ENCODE measurements around the gene ZNF77.

ZNF77 gene

GRCh38 chr19:2944775-2945574 lies at the start of gene ZNF77 (continued):
- TF ChIP-seq REST (tag by site-specific recombination; IDR thresholded peaks at IDR 0.05) (peak; percentile 43; the same call in 1 of the 2 replicates), ZNF10 (tag by site-specific recombination; IDR thresholded peaks at IDR 0.05) (no peak)

GRCh38 chr19:2993579-2993978 lies 48.8 kb upstream of the ZNF77 start:
- TF ChIP-seq ZNF202 (tag by site-specific recombination; IDR thresholded peaks at IDR 0.05; ENCODE audit: borderline replicate concordance) (no peak), ZNF10 (tag by site-specific recombination; IDR thresholded peaks at IDR 0.05) (no peak)
- no peaks in the 10 kb centered on the region for H3K36me3 ChIP-seq (ENCODE audit: control insufficient read depth in 2 of 2, insufficient read depth in 1 of 2, low read length in 2 of 2)
- no peaks in the 10 kb centered on the region for H3K9me3 ChIP-seq (ENCODE audit: control insufficient read depth, insufficient read depth, low read depth, low read length)
- H3K27ac ChIP-seq (ENCODE audit: extremely low read depth, low read depth, low read length): no peak overlapping the region
- no peaks in the 10 kb centered on the region for H3K4me1 ChIP-seq (ENCODE audit: control insufficient read depth, insufficient read depth, low read length)
- POLR2A ChIA-PET: no interaction called here
- CTCF ChIA-PET: no interaction called here
- no peak overlapping the region for H3K4me3 ChIP-seq (ENCODE audit: low read depth, low read length)

- Histone ChIP-seq H3K27ac (ENCODE audit: extremely low read depth, low read depth, low read length) (no peak overlapping the region), H3K4me1 (ENCODE audit: control insufficient read depth, insufficient read depth, low read length) (no peaks in the 10 kb centered on the region), H3K4me3 (ENCODE audit: low read depth, low read length) (no peak overlapping the region), H3K9me3 (ENCODE audit: control insufficient read depth, insufficient read depth, low read depth, low read length) (no peaks in the 10 kb centered on the region), H3K36me3 (ENCODE audit: control insufficient read depth in 2 of 2, insufficient read depth in 1 of 2, low read length in 2 of 2) (no peaks in the 10 kb centered on the region)
- ChIA-PET CTCF (interaction anchor here (0.5 to 0.7 kb wide), 3 partner anchors 38 to 244 kb away, joined by 3 read pairs; no protein-coding TSS in a partner anchor), POLR2A (no interaction called here)
- no peak for TF ChIP-seq ZNF37A (tag by site-specific recombination; IDR thresholded peaks at IDR 0.05)
- no peak for TF ChIP-seq ZNF530 (tag by site-specific recombination; IDR thresholded peaks at IDR 0.05; ENCODE audit: low read depth)
- TF ChIP-seq ZNF629 (tag by site-specific recombination; IDR thresholded peaks at IDR 0.05): no peak
- TF ChIP-seq IKZF3 (tag by site-specific recombination; IDR thresholded peaks at IDR 0.05): no peak
- no peak for TF ChIP-seq ZNF596 (tag by site-specific recombination; IDR thresholded peaks at IDR 0.05)
- no peak for TF ChIP-seq ZSCAN18 (tag by site-specific recombination; IDR thresholded peaks at IDR 0.05)
- no peak for TF ChIP-seq ATF2 (tag by site-specific recombination; IDR thresholded peaks at IDR 0.05; ENCODE audit: low read depth)
- TF ChIP-seq ZNF423 (tag by site-specific recombination; IDR thresholded peaks at IDR 0.05): no peak
- no peak for TF ChIP-seq CTCF (tag by site-specific recombination; IDR thresholded peaks at IDR 0.05)
- TF ChIP-seq PRDM10 (tag by site-specific recombination; IDR thresholded peaks at IDR 0.05): 0 out of 2 replicates have a peak, but pooled peaks have one; percentile 42
- TF ChIP-seq OSR2 (tag by site-specific recombination; IDR thresholded peaks at IDR 0.05): peak; percentile 42; the same call in 1 of the 2 replicates
- TF ChIP-seq ZNF341 (tag by site-specific recombination; IDR thresholded peaks at IDR 0.05; ENCODE audit: low read depth): no peak
- TF ChIP-seq ZNF548 (tag by site-specific recombination; IDR thresholded peaks at IDR 0.05): no peak
- peak; percentile 54 for TF ChIP-seq GLIS1 (tag by site-specific recombination; IDR thresholded peaks at IDR 0.05)
- no peak for TF ChIP-seq ZNF449 (tag by site-specific recombination; IDR thresholded peaks at IDR 0.05)
Observed at GRCh38 chr19:2992958-2993357, 48.2 kb upstream of the ZNF77 start.

All from HEK293 (cell line).